Islet precursor cell (in vitro differentiated cells): ENCODE measurements around the gene ORAI3.
A peak's percentile ranks its signal among the peaks of the same experiment; 100 is the strongest.

ENCODE experiments used
- DNase-seq: peaks from one replicate; pipeline ENCODE4 v3.0.0-alpha.2; 2018

Gene ORAI3

DNA sequence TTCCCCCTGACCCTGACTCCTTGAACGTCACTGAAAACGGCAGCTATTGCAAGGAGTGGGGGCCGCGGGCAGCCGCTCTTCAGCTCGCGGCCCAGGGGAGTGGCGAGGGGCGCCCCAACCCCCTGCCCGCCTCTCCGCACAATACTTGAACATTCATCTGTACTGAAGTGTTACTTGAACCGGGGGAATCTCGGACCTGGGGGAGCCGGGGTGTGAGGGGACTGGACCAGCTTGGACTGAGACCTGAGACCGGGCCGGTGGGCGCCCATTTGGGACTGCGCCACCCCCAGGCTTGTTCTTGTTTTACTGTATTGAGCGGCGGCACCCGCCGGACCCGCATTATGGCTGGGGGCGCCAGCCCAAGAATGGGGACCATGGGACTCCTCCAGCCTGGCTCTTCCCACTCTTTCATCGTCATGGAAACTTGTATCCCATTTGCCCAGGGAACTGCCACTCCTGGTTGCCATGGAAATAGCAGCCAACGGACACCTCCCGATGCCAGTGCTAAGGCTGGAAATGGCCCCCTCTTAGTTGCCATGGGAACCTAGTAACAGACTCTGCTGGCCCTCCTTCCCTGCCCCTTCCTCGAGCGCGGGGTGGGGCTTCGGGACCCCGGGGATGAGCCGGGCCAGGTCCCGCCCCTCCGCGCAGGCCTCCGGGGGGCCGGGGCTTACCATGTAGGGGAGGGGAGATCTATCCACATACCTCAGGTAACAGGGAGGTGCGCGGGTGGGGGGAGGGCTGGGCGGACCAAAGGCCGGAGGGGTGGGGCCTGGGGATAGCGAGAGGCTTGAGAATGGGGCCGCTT is 805 bp upstream of the ORAI3 start:
- DNase-seq = peak; percentile 99

DNA sequence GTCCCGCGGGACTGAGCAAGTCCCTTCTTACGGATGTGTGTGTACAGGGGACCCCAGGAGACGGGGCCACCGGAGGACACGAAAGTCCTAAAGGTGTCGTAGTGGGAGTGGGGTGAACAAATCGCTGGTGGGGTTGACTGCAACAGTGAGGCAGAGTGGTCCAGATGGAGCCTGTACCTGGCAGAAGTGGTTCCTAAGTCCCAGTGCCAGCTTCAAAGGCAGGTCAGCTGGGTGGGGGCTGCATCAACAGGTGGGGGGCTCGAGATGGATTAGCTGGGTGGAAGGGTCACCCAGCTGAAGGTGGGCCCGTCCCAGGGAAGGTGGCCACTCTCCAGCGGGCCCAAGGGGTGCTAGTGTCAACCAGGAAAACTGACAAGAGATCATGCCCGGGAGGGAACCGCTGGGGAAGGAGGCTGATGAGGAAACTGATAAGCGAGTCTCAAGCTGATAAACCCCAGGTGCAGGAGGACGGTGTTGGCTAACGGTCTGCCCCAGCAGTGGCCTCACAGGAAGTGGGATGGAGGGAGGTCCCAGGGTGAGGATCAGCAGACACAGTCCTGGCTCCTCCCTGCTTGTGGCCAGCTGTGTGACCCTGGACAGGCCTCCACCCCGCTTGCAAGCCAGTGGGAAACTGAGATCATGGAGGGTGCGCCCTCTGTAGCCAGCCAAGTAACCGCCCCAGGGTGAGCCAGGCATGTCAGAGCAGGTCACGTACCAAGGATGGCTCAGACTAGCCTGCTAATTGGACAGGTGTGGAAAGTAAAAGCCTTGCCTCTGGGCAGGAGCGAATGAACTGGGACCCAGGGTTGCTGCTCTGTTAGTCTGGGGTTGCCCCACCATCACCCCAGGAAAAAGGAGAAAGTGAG is 1.0 kb downstream of the ORAI3 start:
- peak; percentile 99 for DNase-seq

GRCh38 chr16:30950516-30951065 is 1.7 kb downstream of the ORAI3 start:
- DNase-seq = no peak

DNA sequence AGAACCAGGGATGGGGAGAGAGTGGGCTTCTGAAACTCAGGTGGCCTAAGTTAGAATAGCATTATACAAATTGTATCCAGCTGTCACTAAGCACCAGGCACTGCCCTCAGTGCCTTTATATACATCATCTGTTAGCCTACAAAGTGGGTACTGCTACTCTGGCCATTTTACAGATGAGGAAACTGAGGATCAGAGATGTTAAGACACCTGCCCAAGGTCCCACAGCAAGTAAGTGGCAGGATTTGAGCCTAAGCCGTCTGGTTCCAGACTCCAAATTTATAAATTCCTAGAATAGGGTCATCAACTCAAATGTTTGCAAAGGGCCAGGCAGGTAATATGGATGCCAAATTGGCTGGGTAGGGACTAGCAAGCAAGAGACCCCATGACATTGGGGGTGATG is 2.3 kb downstream of the ORAI3 start:
- no peak for DNase-seq

DNA sequence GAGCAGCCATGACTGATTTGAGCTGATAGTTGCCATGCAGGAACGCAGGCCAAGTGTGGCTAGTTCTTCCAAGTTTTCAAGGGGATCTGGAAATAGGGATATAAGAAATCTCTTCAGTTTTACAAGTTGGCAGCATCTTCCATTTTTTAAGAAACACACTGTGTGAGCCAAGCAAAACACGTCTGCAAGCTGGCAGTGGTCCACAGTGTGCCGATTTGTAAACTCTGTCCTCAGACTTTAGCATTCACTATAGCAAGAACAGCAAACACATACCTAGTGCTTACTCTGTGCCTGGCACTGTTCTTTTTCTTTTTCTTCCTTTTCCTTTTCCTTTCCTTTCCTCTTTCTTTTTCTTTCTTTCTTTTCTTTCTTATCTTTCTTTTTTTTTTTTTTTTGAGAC is 2.9 kb downstream of the ORAI3 start:
- no peak for DNase-seq

- no peak for DNase-seq
These were observed 4.2 kb downstream of the ORAI3 start for GRCh38 chr16:30953111-30953510.

GRCh38 chr16:30953511-30954124 is 4.8 kb downstream of the ORAI3 start:
- DNase-seq = peak; percentile 93

GRCh38 chr16:30954993-30955392 is 6.1 kb downstream of the ORAI3 start:
- no peak for DNase-seq

GRCh38 chr16:30956601-30957455 is 8.0 kb downstream of the ORAI3 start:
- peak; percentile 94 for DNase-seq

- DNase-seq = peak; percentile 96
These were observed 8.7 kb downstream of the ORAI3 start, which contains the start of gene SETD1A for GRCh38 chr16:30957456-30958174. SETD1A (plus strand) TSS chr16:30957754; CDS start chr16:30958732, 978 bp downstream.

- DNase-seq = peak; percentile 71
These were observed 9.6 kb downstream of the ORAI3 start for GRCh38 chr16:30958175-30959079.

DNA sequence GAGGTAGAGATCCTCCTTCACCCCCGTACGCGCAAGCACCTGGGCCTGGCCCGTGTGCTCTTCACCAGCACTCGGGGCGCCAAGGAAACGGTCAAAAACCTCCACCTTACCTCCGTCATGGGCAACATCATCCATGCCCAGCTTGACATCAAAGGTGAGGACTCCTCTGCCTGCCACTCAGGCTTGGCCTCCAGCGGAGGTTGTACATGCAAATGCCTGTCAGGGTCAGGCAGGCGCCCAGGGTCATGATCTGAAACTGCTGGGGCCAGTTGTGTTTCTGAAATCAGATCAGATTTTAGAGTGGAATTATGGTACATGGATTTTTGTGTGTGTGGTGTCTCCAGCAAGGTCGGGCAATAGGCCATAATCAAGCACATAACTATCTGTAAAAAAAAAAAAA is 12.5 kb downstream of the ORAI3 start:
- no peak for DNase-seq

DNA sequence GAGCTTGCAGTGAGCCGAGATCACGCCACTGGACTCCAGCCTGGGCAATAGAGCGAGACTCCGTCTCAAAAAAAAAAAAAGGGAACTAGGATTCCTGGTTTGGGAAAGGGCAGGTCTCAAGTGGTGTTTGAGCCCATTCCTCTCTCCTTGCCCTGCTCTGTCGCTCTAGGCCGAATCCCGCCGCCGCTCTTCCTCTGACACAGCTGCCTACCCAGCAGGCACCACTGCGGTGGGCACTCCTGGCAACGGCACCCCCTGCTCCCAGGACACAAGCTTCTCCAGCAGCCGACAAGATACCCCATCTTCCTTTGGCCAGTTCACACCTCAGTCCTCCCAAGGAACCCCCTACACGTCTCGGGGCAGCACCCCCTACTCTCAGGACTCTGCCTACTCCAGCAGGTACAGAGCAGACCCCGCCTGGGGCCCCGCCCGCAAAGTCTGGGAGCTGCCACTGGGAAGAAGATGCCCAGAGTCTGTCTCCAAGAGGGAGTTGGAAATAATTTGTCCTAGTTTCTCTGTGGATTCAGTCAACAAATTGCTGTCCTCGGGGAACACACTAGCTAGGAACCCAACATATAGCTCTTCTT is 15.2 kb downstream of the ORAI3 start:
- no peak for DNase-seq

DNA sequence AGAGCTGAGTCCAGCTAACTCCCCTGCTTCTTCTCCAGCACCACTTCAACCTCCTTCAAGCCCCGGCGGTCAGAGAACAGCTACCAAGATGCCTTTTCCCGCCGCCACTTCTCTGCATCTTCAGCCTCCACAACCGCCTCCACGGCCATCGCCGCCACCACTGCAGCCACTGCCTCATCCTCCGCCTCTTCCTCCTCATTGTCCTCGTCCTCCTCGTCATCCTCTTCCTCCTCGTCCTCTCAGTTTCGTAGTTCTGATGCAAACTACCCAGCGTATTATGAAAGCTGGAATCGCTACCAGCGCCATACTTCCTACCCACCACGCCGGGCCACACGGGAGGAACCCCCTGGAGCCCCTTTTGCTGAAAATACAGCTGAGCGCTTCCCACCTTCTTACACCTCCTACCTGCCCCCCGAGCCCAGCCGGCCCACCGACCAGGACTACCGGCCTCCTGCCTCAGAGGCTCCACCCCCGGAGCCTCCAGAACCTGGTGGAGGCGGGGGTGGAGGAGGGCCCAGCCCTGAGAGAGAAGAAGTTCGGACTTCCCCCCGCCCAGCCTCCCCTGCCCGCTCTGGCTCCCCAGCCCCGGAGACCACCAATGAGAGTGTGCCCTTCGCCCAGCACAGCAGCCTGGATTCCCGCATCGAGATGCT is 15.8 kb downstream of the ORAI3 start:
- no peak for DNase-seq

DNA sequence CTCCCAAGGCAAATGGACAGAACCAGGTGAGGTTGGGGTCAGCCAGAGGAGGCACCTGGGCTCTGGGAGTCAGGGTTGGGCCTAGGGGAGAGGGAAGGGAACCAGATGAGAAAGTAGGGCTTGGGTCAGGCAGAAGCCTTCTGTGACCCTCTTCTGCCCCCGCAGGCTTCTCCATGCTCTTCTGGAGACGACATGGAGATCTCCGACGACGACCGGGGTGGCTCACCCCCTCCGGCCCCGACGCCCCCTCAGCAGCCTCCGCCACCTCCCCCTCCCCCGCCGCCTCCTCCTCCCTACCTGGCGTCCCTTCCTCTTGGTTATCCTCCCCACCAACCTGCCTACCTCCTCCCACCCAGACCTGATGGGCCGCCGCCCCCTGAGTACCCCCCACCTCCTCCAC is 16.6 kb downstream of the ORAI3 start:
- no peak for DNase-seq

DNA sequence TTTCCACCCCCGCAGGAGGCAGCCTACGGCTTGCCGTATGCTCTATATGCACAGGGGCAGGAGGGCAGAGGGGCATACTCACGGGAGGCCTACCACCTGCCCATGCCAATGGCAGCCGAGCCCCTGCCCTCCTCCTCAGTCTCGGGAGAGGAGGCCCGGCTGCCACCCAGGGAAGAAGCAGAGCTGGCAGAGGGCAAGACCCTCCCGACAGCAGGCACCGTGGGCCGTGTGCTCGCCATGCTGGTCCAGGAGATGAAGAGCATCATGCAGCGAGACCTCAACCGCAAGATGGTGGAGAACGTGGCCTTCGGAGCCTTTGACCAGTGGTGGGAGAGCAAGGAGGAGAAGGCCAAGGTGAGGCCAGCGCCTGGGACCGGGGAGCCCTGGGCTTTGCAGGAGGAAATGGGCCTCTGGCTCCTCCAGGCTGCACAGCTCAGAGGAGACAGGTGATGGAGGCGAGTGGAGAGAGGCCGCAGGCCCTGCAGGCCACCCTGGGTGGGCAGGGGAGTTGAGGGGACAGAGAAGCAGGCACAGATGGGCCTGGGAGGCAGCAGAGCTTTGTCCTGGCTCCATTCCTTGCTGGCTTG is 17.3 kb downstream of the ORAI3 start:
- no peak for DNase-seq

DNA sequence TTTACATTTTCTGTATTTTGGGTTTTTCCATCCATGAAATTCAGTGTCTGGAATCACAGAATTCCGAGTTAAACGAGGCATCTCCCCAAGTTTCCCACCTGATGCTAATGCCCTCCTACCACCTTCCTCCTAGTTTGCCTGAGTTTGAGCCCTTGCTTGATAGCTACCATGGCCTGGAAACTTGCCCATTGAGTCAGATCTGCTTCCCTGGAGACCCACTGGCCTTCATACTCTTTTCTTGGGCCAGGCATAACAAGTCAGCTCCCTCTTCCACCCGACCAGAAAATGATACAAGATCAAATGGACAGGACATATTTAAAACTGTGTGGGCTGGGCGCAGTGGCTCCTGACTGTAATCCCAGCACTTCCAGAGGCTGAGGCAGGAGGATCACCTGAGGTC is 18.9 kb downstream of the ORAI3 start:
- DNase-seq = no peak

DNA sequence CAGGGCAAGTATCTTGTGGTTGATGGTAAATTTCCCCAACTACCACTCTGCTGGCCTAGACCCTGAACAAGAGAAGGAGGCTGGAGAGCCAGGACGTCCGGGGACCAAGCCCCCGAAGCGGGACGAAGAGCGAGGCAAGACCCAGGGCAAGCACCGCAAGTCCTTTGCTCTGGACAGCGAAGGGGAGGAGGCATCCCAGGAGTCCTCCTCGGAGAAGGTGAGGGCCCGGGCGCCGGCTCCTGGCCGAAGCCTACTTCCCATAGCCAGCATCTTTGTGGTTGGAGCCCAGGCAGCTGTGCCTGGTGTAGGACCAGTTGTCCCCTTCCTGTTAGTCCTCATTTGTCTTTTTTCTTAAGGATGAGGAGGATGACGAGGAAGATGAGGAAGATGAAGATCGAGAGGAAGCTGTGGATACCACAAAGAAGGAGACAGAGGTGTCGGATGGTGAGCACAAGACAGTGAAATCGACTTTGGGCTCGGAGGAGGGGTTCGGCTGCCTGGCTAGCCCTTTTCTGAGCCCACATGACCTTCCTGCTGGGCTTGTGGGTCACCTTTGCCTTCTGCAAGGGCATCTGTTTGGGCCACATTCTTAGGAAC is 20.5 kb downstream of the ORAI3 start:
- no peak for DNase-seq

- no peak for DNase-seq
These were observed 22.4 kb downstream of the ORAI3 start for GRCh38 chr16:30971298-30971697.
